HS-27A (cell line): Measurements from ENCODE around the gene PTPN9.
"Not testable (repeated sequence)": the region's sequence is repeated elsewhere in the genome, so short reads cannot be mapped to it uniquely, and the experiment has no call there.

Experiments used
- DNase-seq: peaks from one replicate; pipeline ENCODE4 v3.0.0-alpha.2; 2012; ENCODE audit warnings: low read depth, missing footprints

PTPN9 gene

DNA sequence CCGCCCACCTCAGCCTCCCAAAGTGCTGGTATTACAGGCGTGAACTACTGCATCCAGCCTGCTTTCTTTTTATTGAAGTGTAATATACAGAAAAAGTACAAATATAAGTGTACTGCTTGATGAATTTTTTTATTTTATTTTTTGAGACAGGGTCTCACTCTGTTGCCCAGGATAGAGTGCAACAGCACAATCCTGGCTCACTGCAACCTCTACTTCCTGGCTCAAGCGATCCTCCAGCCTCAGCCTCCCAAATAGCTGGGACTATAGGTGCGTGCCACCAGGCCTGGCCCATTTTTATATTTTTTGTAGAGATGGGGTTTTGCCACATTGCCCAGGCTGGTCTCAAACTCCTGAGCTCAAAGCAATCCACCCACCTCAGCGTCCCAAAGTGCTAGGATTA lies 3.8 kb upstream of the PTPN9 start:
- not testable (repeated sequence) for DNase-seq

DNA sequence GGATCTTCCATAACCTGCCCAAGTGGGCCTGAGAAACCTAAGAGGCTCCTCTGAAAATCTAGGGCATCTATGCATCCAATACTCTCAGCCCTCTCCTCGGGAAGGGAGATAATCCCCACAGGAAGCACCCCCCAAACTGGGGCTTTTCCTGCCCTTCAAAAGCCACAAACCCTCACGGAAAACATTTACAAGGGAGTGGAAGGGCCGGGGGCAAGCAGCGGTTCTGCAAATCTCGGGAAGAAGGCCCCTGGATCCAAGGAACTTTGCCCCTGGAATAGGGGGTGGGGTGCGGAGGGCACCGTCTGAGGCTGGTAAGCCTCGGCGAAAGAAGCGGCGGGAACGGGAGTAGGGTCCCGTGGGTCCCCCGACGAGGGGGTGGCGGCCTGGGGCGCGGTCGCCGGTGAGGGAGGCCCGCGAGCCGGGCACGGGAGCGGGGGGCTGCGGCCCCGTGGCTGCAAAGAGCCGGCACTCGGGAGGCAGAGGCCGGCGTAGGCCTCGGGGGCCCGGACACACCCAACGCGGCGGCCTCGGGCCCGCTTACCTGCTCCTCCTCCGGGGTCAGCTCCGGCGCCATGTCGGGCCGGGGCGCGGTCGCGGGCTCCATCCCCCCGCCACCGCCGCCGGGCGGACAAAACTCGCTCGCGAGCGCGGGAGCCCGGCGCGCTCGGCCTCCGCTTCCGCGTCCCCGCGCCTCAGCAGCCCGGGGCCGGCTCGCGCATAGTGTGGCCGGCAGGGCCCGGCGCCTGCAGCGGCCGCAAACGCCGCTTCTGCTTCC lies 755 bp downstream of the PTPN9 start:
- no peak for DNase-seq

DNA sequence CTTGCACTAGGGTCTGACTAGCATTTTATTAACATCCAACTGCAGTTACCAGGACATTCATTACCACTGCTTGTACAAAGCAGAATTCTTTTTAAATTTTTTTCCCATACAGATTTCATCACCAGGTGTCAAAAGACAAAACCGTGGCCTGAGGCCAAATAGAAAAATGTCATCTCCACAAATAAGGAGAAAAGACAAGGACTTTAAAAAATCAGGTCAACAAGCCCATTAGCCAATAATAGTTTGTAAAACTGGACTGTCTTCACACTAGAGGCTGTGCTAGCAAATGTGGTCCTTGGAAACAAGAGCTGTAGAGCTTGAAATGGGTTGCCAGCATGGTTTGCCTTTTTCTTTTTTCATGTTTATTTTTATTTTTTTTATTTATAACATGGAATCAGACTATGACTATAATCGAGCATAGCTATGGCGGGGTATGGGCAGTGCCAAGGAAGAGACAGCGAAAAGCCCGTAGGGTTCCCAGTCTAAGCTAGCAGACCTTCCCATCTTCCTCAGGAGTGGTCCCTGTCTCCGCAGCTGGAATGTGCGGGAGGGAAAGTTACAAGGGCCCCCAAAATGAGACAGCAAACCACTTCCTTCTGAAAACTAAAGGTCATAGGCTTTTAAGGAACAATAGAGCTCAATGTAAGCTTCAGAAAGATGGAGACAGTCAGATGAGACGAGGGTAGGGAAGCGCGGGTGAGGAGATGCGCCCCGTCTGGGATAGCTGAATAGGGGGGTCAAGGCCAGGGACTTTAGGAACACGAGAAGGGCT lies 1.5 kb downstream of the PTPN9 start:
- DNase-seq: no peak

DNA sequence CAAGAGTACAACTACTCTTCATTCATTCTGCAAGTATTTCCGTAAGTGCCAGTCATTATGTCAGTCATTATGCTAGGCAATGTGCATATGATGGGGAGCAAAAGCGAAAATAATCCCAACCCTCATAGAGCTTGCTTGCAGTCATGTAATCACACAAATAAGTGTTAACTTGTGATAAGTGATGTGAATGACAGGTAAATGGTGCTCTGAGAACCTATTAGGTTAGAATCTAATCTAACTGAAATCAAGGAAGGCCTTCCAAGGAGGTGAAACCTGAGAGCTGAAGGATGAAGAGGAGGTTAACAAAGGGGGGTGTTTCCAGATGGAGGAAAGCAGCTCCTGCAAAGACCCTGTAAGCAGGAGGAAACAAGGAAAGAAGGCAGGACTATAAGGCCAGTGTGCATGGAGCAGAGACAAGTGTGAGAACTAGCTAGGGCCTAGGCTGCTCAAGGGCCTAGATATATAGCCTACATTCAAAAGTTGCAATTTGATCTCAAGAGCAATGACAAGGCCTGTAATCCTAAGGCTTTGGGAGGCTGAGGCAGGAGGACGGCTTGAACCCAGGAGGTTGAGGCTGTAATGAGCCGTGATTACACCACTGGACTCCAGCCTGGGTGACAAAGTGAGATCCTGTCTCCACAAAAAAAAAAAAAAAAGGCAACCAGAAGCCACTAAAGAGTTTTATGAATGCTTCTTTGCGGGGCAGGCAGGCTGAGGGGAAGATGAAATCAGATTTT lies 5.3 kb downstream of the PTPN9 start:
- no peak for DNase-seq

DNA sequence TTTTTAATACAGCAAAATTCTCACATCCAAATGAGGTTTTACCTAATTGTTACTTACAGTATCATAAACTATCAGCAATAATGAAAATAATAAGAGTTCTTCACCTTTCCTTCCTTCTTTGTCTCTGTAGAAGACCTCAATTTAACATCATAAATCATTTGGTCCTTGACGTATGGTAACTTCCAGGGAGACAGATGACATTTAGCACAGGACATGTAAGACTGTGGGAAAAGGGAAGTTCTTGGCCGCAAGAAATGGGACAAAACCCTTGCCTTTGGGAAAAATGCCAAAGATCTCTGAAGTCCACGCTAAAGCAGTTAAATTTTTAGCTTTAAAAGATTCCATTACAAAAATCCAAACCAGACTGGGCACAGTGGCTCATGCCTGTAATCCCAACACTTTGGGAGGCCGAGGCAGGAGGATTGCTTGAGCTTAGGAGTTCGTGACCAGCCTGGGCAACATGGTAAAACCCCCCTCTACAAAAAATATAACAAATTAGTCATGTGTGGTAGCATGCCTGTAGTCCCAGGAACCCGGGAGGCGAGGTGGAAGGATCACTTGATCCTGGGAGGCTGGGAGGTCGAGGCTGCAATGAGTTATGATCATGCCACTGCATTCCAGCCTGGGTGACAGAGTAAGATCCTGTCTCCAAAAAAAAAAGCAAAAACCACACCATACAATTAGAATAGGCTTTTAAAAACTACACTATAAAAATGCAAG lies 8.8 kb downstream of the PTPN9 start:
- no peak for DNase-seq

DNA sequence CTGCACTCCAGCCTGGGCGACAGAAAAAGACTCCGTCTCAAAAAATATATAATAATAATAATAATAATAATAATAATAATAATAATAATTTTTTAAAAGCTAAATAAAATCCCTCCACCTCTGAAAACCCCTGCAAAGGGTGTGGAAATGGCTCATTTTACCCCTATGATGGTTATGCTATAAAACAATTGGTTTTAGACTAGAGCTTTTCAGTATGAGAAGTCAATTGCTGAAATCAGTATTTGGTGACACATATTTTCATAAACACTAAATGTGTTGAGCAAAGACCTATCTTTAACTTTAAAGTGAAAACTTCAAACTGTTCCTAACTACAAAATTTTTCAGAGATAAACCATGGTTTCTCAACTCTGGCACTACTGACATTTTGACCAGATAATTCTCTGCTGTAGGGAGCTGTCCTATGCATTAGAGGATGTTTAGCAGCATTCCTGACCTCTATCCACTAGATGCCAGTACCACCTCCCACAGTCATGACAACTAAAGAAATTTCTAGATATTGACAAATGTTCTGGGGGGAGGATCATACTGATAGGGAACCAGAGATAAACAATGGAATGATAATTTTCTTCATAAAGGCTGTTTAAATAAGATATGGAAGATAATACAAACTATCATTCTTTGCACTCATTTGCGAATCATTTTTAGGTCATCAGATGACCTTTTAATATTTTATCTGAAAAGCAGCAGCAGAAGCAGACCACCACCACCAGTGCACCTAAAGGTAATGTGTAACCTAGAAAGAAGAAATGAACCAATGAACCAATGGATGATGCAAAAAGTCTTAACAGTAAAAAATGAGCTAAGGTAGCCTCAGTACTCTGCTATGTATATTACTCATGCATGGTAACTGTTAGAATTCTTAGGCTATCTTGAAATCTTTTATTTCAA lies 13.8 kb downstream of the PTPN9 start:
- DNase-seq: no peak

DNA sequence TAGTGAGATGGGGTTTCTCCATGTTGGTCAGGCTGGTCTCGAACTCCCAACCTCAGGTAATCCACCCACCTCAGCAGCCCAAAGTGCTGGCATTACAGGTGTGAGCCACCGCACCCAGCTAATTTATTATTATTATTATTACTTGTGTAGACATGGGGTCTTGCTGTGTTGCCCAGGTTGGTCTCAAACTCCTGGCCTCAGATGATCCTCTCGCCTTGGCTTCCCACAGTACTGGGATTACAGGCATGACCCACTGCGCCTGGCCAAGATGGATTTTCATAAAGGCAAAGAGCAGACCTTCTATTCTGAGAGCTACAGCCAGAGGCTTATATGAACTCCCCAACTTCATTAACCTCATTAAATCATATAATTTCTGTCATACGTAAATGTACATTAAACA lies 17.2 kb downstream of the PTPN9 start:
- no peak for DNase-seq

DNA sequence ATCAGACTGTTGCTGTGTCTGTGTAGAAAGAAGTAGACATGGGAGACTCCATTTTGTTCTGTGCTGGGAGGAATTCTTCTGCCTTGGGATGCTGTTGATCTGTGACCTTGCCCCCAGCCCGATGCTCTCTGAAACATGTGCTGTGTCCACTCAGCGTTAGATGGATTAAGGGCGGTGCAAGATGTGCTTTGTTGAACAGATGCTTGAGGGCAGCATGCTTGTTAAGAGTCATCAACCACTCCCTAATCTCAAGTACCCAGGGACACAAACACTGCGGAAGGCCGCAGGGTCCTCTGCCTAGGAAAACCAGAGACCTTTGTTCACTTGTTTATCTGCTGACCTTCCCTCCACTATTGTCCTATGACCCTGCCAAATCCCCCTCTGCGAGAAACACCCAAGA lies 19.8 kb downstream of the PTPN9 start:
- not testable (repeated sequence) for DNase-seq

DNA sequence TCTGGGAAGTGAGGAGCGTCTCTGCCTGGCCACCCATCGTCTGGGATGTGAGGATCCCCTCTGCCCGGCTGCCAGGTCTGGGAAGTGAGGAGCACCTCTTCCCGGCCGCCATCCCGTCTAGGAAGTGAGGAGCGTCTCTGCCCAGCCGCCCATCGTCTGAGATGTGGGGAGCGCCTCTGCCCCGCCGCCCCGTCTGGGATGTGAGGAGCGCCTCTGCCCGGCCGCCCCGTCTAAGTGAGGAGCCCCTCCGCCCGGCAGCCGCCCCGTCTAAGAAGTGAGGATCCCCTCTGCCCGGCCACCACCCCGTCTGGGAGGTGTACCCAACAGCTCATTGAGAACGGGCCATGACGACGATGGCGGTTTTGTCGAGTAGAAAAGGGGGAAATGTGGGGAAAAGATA lies 20.2 kb downstream of the PTPN9 start:
- DNase-seq: not testable (repeated sequence)

DNA sequence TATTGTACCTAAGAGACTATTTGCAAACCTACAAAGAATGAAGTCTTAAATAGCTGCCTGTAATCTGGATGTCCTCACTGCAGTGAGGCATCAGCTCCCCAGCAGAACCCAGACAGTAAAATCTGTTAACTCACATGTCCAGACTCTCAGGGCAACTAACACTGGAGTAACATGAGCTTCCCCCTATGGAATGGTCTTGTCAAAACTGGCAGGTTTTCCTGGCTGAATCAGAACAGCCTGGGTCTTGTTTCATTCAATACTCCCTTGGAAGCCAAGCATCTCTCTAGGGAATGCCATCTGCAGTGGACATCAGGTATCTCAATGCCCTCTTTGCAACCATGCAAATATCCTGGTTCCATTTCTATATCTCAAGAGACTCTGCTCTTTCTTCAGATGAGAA lies 24.4 kb downstream of the PTPN9 start:
- no peak for DNase-seq

DNA sequence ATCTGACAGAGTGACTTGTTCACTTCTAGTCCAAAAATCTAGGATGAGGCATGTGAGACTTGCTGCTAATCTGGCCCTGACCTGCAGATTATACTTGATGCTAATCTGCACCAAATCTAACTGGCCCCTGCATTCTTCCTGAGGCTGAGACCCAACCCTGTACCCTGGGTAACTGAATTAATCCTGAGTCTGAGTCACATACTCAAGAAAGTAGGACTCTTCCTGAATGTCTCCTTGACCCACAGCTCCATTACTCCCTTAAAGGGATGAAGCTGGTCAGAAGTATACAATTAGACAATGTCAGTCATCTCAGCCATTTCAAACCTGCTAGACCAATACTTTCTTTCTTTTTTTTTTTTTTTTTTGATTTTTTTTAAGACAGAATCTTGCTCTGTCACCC lies 25.5 kb downstream of the PTPN9 start:
- no peak for DNase-seq

DNA sequence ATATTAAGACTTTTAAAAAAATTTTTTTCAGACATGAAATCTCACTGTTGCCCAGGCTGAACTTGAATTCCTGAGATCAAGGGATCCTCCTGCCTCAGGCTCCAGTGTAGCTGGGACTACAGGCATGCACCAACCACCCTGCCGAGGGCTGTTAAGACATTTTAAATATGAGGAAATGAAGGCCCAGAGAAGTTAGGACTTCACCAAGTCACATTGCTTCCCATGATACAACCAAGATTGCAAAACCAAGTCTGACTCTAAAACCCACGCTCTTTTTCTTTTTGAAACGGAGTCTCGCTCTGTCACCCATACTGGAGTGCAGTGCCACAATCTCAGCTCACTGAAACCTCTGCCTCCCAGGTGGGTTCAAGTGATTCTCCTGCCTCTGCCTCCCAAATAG lies 28.0 kb downstream of the PTPN9 start:
- no peak for DNase-seq

DNA sequence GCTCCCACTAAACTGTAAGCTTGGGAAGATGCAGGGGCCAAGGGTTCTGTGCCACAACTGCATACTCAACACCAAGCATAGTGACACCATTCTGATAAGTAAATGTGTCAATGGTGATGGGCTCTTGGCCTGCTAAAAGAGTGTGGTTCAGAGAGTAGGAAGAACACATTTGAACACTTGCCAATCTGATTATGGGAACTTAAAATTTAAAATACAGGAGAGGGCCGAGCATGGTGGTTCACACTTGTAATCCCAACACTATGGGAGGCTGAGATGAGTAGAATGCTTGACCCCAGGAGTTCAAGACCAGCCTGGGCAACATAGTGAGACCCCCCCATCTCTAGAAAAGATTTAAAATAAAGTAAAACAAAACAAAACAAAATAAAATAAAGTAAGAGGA lies 34.1 kb downstream of the PTPN9 start:
- no peak for DNase-seq

DNA sequence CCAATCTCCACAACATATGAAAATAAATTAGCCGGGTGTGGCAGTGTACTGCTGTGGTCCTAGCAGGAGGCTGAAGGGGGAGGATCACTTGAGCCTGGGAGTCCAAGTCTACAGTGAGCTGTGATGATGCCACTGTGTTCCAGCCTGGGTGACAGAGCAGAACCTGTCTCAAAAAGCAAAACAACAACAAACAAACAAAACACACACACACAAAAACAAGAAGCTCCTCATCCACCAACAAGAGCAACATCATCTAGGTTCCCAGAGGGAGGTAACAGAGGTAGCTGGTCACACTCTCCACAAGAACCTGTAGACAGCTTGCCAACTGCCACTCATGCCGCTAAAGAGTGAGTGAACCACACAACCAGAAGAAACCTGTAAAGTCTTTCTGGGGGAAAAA lies 34.8 kb downstream of the PTPN9 start:
- no peak for DNase-seq

DNA sequence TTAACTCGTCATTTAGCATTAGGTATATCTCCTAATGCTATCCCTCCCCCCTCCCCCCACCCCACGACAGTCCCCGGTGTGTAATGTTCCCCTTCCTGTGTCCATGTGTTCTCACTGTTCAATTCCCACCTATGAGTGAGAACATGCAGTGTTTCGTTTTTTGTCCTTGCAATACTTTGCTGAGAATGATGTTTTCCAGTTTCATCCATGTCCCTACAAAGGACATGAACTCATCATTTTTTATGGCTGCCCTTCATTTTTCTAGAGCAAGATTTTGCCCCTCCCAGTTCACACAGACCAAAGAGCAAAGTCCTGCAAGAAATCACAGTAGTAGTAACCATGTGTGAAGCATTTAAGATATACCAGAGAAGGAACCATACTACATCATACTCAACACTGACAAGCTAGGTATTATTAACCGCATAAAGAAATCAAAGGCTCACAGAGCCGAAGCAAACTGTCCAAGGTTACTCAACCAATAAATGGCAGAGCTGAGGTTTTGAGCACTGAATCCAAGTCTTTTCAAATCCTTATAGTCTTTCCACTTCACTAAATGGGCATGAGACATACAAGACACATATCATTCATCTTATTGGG lies 36.1 kb downstream of the PTPN9 start:
- DNase-seq: not testable (repeated sequence)

DNA sequence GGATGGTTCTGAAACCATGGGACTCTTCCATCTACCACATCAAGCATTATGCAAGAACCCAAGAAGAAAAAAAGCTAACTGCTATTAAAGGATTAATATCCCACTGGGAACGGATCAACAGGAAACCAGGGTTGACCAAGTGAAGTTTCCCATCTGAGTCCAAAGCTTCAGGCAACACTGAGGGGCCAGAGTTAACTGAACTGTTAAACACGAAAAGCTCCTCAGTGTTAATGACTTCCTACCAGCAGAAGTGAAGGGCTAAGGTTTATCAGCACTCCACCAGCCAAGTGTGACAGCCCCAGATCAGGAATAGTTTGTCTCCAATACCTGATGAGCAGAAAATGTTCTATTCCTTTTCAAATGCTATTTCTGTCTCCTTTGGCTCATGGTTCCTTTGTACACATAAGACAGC lies 36.7 kb downstream of the PTPN9 start:
- no peak for DNase-seq

DNA sequence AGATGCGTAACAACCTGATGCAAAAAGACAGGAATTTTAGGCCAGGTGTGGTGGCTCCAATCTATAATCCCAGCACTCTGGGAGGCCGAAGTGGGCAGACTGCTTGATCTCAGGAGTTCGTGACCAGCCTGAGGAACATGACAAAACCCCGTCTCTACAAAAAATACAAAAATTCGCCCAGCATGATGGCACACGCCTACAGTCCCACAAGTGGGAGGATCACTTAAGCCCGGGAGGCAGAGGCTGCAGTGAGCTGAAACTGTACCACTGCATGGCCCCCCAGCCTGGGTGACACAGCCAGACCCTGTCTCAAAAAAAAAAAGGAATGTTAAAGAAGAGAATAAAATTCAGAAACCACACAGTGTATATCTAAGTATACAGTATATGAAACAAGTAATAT lies 40.7 kb downstream of the PTPN9 start:
- no peak for DNase-seq

DNA sequence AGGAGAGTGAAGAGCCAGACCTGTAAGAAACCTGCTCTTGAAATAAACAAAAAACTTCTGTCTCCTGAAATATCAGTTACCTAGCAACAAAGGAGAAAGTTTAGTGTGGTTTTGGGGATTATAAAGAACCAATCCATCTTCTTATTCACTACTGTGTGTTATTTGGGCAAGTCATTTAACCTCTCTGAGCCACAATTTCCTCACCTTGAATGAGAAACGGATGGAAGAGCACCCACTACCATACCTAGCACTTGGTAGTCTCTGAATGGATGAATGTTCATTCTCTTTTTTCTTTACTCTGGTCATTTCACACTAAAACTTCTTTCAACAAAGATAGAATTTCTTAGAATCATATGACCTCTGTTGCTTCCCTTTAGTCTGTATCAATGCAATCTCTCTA lies 45.2 kb downstream of the PTPN9 start:
- no peak for DNase-seq

DNA sequence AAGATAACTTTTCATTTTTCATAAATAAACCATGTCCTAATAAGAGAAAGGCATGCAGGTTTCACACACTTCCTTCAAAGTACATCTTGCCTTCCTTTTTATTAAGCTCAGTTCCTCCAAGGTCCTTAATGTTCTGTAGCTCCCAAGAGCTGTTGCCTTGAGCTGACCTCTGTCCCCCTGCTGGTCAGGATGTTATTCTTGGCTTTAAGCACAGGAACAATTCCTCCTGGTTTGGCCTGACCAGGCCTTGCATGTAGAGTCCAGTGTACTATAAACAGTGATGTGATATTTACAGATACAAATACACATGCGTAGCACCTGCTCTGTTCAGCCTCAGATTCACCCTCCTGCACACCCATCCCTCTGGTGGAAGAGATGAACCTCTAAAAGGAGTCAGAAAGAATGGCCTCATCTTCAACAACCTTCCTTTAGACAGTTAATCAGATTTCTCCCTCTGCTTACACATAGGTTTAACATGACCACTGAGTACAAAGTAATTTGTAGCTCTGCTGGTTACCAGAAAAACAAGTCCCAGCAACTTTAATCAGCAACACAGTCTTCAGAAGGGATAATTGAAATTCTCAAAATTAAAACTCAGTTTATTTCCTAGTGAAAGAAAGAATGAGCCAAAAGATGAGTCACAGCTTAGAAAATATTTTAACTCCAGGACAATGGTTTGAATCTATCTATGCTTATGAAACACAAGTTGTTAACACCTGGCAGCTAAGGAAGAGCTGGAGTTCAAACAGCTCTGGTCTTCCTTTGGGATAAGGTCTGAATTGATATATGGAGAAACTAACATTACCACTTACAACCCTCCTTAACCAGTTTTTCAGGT lies 46.5 kb downstream of the PTPN9 start:
- no peak for DNase-seq

DNA sequence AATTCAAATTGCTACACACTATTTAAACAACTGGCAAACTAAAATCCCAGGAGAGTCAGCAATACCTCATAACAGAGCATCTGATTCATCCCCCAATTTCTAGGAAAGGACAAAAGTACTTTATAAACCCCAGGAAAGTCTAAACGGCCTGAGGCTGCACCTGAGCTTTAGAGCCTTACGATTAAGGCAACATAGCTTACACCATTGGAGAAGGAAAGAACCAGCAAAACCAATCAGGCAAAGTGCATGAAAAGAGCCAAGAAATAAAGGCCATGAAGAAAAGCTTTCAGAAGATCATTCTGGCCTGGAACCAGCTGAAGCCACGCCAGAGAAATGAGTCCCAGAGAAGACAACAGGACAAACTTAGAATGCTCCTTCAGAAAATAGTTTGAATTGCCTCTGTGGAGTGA lies 48.1 kb downstream of the PTPN9 start:
- no peak for DNase-seq
